GM23338 (cell line): Measurements from ENCODE around the gene STON2. TPM values are rescaled to one million over a fixed set of nuclear protein-coding genes. Genes with fewer than 3 reads are reported as not detected.

ENCODE experiments used
- ATAC-seq: fragments of 200-7000 bp; cut with Tn5 transposase; 3 replicates; pipeline ENCODE4 v1.9.1; 2020
- DNase-seq: peaks from one replicate; pipeline ENCODE4 v3.0.0-alpha.2; 2015; ENCODE audit warnings: low spot score
- H2AFZ ChIP-seq: fragments of 200-600 bp; sonication (generic); 2 replicates; pipeline ENCODE4 v1.8.0; 2016; ENCODE audit warnings: antibody characterized with exemption, mild to moderate bottlenecking, moderate library complexity
- H3F3A ChIP-seq: fragments of 200-600 bp; sonication (generic); replicated peaks from 2 replicates; pipeline ENCODE4 v1.8.0; 2017; ENCODE audit warnings: antibody characterized with exemption, mixed run types, low read depth
- H3K27ac ChIP-seq: fragments of 200-600 bp; sonication (generic); 2 replicates; pipeline ENCODE4 v1.6.1; 2016; ENCODE audit warnings: low read depth
- H3K27me3 ChIP-seq: fragments of 200-600 bp; sonication (generic); 2 replicates; pipeline ENCODE4 v1.8.0; 2016; ENCODE audit warnings: mild to moderate bottlenecking, mixed run types, moderate library complexity; ENCODE audit not compliant: insufficient read depth
- H3K36me3 ChIP-seq: fragments of 200-600 bp; sonication (generic); 2 replicates; pipeline ENCODE4 v1.8.0; 2016; ENCODE audit warnings: mild to moderate bottlenecking; ENCODE audit not compliant: insufficient read depth
- H3K4me1 ChIP-seq: fragments of 200-600 bp; sonication (generic); 2 replicates; pipeline ENCODE4 v1.8.0; 2016; ENCODE audit warnings: mild to moderate bottlenecking, moderate library complexity; ENCODE audit not compliant: insufficient read depth
- H3K4me2 ChIP-seq: fragments of 200-600 bp; sonication (generic); 2 replicates; pipeline ENCODE4 v1.7.1; 2017; ENCODE audit warnings: mixed run types
- H3K4me3 ChIP-seq: fragments of 200-600 bp; sonication (generic); 2 replicates; pipeline ENCODE4 v1.6.1; 2016; ENCODE audit warnings: mixed run types
- H3K79me2 ChIP-seq: fragments of 200-600 bp; sonication (generic); replicated peaks from 2 replicates; pipeline ENCODE4 v1.8.0; 2017; ENCODE audit warnings: mild to moderate bottlenecking; ENCODE audit not compliant: insufficient read depth
- H3K9me2 ChIP-seq: fragments of 200-600 bp; sonication (generic); 2 replicates; pipeline ENCODE4 v1.8.0; 2017; ENCODE audit not compliant: insufficient read depth
- H4K20me1 ChIP-seq: fragments of 200-600 bp; sonication (generic); replicated peaks from 2 replicates; pipeline ENCODE4 v1.8.0; 2017; ENCODE audit warnings: mild to moderate bottlenecking; ENCODE audit not compliant: insufficient read depth
- H3K27ac Mint-ChIP-seq: 2 replicates; pipeline ENCODE4 v1.8.0; 2020; ENCODE audit warnings: inconsistent platforms, mild to moderate bottlenecking, moderate library complexity, mixed read lengths
- H3K27me3 Mint-ChIP-seq: 3 replicates; pipeline ENCODE4 v1.8.0; 2022; ENCODE audit warnings: low read depth, mild to moderate bottlenecking, moderate library complexity, mixed read lengths, inconsistent platforms; ENCODE audit not compliant: insufficient read depth, poor library complexity
- H3K36me3 Mint-ChIP-seq: 3 replicates; pipeline ENCODE4 v1.8.0; 2021; ENCODE audit warnings: low read depth, mild to moderate bottlenecking, inconsistent platforms, moderate library complexity, mixed read lengths
- H3K4me1 Mint-ChIP-seq: 3 replicates; pipeline ENCODE4 v1.8.0; 2020; ENCODE audit warnings: mild to moderate bottlenecking, inconsistent platforms, mixed read lengths
- H3K4me3 Mint-ChIP-seq: 3 replicates; pipeline ENCODE4 v1.8.0; 2021; ENCODE audit warnings: moderate library complexity, mild to moderate bottlenecking, inconsistent platforms, mixed read lengths
- H3K9me3 Mint-ChIP-seq: 3 replicates; pipeline ENCODE4 v1.8.0; 2020; ENCODE audit warnings: moderate library complexity, mild to moderate bottlenecking, inconsistent platforms, mixed read lengths
- CREB1 ChIP-seq: fragments of 250-450 bp; sonication (Bioruptor Pico); IDR thresholded peaks from 2 replicates; pipeline ENCODE4 v1.5.0; 2020; ENCODE audit warnings: low read depth, mild to moderate bottlenecking, moderate library complexity
- EZH2 ChIP-seq: fragments of 200-600 bp; sonication (generic); IDR thresholded peaks from one replicate; pipeline ENCODE4 v1.8.0; 2017; ENCODE audit warnings: antibody characterized with exemption, mild to moderate bottlenecking, low read depth; ENCODE audit not compliant: unreplicated experiment
- EZH2phosphoT487 ChIP-seq: fragments of 200-600 bp; sonication (generic); IDR thresholded peaks from one replicate; pipeline ENCODE4 v1.8.1; 2018; ENCODE audit warnings: antibody characterized with exemption; ENCODE audit not compliant: unreplicated experiment
- POLR2AphosphoS5 ChIP-seq: IDR thresholded peaks from 2 replicates; pipeline ENCODE4 v1.6.1; 2016; ENCODE audit warnings: antibody characterized with exemption, low read depth
- ZNF114 ChIP-seq: fragments of 250-450 bp; sonication (Bioruptor Pico); IDR thresholded peaks from 2 replicates; pipeline ENCODE4 v1.5.0; 2020; ENCODE audit warnings: mild to moderate bottlenecking, moderate library complexity
- ZNF462 ChIP-seq: fragments of 250-450 bp; sonication (Bioruptor Pico); IDR thresholded peaks from 2 replicates; pipeline ENCODE4 v1.5.0; 2020; ENCODE audit warnings: mild to moderate bottlenecking, moderate library complexity
- polyA plus RNA-seq: library from polyadenylated mRNA; unstranded; fragments of >200 nt; fragmentation: Nextera tagmentation; extraction: Ambion mirVana; gene quantifications from 2 replicates; pipeline ENCODE4 v1.2.1, GENCODE V29; 2016
- total RNA-seq: library from RNA; depleted of rRNA; stranded (reverse); fragments of >200 nt; shearing (Covaris generic); gene quantifications from 2 replicates; pipeline ENCODE4 v1.2.3, GENCODE V29; 2014
- TF ChIP-seq, protein P1 (sequence below), 2 experiments: fragments of 200-600 bp in 1 of 2; sonication (generic) in 1 of 2; conservative IDR thresholded peaks; 2 replicates each; pipeline versions ENCODE4 v1.5.1 to v1.6.1; 2016 to 2017; ENCODE audit warnings: antibody characterized with exemption in 2 of 2, low read depth in 2 of 2, mild to moderate bottlenecking in 2 of 2, moderate library complexity in 1 of 2
- TF ChIP-seq, protein P2 (sequence below): IDR thresholded peaks from one replicate; pipeline ENCODE4 v1.6.1; 2018; ENCODE audit warnings: antibody characterized with exemption; ENCODE audit not compliant: unreplicated experiment

The STON2 gene
- total and polyA plus RNA-seq, 2 experiments from 2014 or later: 8.2 to 71.0 TPM

GRCh38 chr14:81265636-81266169, 134.4 kb downstream of the STON2 start:
- Histone ChIP-seq H3K79me2 (no peaks in the 10 kb centered on the region), H3K4me2 (no peak overlapping the region), H4K20me1 (no peaks in the 10 kb centered on the region), H3K27ac (no peak overlapping the region), H3F3A (no peaks in the 10 kb centered on the region), H3K4me1 (peaks cover 30% of the 10 kb centered on the region), H2AFZ (no peak overlapping the region), H3K27me3 (no peaks in the 10 kb centered on the region), H3K36me3 (no peaks in the 10 kb centered on the region), H3K9me2 (no peaks in the 10 kb centered on the region), H3K4me3 (no peak overlapping the region)
- ATAC-seq: no peak
- Mint-ChIP-seq H3K4me1 (peaks cover 37% of the 10 kb centered on the region), H3K27me3 (peaks cover 2% of the 10 kb centered on the region), H3K36me3 (peaks cover 13% of the 10 kb centered on the region; the same call in 2 of the 3 replicates), H3K4me3 (no peak overlapping the region), H3K9me3 (no peaks in the 10 kb centered on the region), H3K27ac (no peak overlapping the region)
- TF ChIP-seq EZH2phosphoT487: no peak
- TF ChIP-seq, protein P1, sequence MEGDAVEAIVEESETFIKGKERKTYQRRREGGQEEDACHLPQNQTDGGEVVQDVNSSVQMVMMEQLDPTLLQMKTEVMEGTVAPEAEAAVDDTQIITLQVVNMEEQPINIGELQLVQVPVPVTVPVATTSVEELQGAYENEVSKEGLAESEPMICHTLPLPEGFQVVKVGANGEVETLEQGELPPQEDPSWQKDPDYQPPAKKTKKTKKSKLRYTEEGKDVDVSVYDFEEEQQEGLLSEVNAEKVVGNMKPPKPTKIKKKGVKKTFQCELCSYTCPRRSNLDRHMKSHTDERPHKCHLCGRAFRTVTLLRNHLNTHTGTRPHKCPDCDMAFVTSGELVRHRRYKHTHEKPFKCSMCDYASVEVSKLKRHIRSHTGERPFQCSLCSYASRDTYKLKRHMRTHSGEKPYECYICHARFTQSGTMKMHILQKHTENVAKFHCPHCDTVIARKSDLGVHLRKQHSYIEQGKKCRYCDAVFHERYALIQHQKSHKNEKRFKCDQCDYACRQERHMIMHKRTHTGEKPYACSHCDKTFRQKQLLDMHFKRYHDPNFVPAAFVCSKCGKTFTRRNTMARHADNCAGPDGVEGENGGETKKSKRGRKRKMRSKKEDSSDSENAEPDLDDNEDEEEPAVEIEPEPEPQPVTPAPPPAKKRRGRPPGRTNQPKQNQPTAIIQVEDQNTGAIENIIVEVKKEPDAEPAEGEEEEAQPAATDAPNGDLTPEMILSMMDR (conservative IDR thresholded peaks at IDR 0.05; ENCODE audit: low read depth in 2 of 2): no peak
- TF ChIP-seq CREB1 (CRISPR knock-in tag): no peak
- no peak for TF ChIP-seq EZH2
- TF ChIP-seq, protein P2, sequence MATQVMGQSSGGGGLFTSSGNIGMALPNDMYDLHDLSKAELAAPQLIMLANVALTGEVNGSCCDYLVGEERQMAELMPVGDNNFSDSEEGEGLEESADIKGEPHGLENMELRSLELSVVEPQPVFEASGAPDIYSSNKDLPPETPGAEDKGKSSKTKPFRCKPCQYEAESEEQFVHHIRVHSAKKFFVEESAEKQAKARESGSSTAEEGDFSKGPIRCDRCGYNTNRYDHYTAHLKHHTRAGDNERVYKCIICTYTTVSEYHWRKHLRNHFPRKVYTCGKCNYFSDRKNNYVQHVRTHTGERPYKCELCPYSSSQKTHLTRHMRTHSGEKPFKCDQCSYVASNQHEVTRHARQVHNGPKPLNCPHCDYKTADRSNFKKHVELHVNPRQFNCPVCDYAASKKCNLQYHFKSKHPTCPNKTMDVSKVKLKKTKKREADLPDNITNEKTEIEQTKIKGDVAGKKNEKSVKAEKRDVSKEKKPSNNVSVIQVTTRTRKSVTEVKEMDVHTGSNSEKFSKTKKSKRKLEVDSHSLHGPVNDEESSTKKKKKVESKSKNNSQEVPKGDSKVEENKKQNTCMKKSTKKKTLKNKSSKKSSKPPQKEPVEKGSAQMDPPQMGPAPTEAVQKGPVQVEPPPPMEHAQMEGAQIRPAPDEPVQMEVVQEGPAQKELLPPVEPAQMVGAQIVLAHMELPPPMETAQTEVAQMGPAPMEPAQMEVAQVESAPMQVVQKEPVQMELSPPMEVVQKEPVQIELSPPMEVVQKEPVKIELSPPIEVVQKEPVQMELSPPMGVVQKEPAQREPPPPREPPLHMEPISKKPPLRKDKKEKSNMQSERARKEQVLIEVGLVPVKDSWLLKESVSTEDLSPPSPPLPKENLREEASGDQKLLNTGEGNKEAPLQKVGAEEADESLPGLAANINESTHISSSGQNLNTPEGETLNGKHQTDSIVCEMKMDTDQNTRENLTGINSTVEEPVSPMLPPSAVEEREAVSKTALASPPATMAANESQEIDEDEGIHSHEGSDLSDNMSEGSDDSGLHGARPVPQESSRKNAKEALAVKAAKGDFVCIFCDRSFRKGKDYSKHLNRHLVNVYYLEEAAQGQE: no peak
- TF ChIP-seq ZNF462 (CRISPR knock-in tag): no peak
- no peak for TF ChIP-seq ZNF114
- TF ChIP-seq POLR2AphosphoS5: no peak
- no peak for DNase-seq
